ENCODE measurements around the gene SNX20. TPM values are rescaled to one million over a fixed set of nuclear protein-coding genes. Genes with fewer than 3 reads are reported as not detected.
A peak's percentile ranks its signal among the peaks of the same experiment; 100 is the strongest.

Gene SNX20
- total RNA-seq, 3 donors from 2014 or later: 1.4 to 2.9 (median 1.7) TPM

DNA sequence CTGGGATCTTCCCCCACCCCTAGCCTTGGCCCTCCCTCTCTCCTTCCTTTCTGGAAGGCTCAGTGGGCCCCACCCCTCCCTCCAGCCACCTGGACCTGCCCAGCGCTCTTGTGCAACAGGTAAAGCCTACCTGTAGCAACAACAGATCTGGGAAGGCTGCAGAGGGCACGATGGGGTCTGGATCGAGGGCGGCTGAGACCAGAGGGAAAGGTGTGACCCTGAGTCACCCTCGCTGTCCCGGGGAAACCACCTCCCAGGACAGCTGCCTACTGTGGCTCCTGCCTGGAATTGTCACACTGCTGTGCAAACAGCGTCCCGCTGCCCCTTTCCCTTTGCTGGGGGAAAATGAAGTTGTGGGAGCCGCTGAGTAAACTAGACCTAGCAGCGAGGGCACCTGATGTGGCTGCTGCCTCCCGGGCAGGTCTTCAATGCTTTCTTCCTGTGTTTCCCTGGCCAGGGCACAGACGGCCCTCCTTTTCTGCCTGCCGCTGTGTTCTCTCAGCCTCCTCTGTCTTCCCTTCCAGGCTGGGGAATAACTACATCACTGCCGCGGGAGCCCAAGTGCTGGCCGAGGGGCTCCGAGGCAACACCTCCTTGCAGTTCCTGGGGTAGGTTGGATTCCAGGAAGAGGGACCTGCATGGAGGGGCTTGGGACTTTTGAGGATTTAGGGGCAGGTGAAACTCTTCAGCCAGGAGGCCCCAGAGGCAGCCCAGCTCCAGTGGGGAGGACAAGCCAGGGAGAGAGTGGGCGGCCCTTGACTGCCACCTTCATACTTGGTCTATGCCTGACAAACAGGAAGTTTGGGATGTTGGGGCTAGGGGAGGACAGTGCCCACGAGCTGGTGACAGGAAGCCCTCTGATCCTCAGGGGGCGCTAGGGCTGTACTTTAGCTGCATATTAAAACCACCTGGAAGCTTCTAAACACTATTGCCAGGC, 38.6 kb upstream of the SNX20 start:
- ATAC-seq (peak; percentile 77), DNase-seq (peak in 2 of 3 donors; percentile 65 to 72)
- H3K36me3 ChIP-seq (ENCODE audit: low read depth): no peaks in the 10 kb centered on the region
- peaks cover 8% of the 10 kb centered on the region for H3K4me1 ChIP-seq (ENCODE audit: low read depth)
- intact Hi-C loops (cut with DNase I, micrococcal nuclease): no loop called here
- no peaks in the 10 kb centered on the region for H3K9me3 ChIP-seq
- TF ChIP-seq CTCF (IDR thresholded peaks at IDR 0.05): no peak
- no peak overlapping the region for H3K4me3 ChIP-seq

DNA sequence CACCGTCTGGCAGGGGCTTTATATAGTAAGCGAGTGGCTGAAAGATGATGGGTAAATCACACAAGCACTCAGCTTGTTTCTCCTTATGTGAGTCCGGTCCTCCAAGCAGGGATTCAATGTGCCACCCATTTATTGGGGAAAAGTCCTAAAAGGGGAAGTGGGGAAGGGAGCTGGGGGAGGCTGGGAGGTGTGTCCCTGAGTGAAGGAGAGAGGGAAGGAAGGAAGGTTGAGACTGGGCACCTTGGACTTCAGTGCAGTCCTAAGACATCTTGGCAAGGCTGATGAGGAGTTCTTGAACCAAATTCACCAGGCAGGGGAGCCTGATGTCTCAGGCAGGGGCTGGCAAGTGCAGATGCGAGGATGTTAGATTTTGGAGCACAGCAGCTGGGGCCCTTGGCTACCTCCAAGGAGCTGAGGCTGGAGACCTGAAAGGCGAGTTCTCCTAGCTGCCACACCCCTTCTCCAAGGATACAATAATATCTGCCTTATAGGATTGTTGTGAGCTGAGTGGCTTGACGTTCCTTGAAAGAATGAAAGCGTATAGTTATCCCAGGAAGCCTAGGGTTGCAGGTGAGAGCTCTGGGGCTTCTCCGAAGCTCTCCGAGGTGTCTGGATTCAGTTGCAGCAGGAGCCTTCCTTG, 37.8 kb upstream of the SNX20 start:
- peak in 2 of 3 donors; percentile 44 to 59 for DNase-seq
- Histone ChIP-seq H3K4me3 (no peak overlapping the region), H3K9me3 (no peaks in the 10 kb centered on the region), H3K36me3 (ENCODE audit: low read depth) (no peaks in the 10 kb centered on the region), H3K4me1 (ENCODE audit: low read depth) (peaks cover 8% of the 10 kb centered on the region)
- peak; percentile 61 for ATAC-seq
- intact Hi-C loops (cut with DNase I, micrococcal nuclease): no loop called here
- no peak for TF ChIP-seq CTCF (IDR thresholded peaks at IDR 0.05)

- Histone ChIP-seq H3K36me3 (ENCODE audit: low read depth) (no peaks in the 10 kb centered on the region), H3K9me3 (no peaks in the 10 kb centered on the region), H3K4me1 (ENCODE audit: low read depth) (peaks cover 8% of the 10 kb centered on the region), H3K4me3 (no peak overlapping the region)
- TF ChIP-seq CTCF (IDR thresholded peaks at IDR 0.05): no peak
- ATAC-seq (no peak), DNase-seq (no peak)
- intact Hi-C loops (cut with DNase I, micrococcal nuclease): no loop called here
Observed at GRCh38 chr16:50718061-50718760, 37.1 kb upstream of the SNX20 start.

- TF ChIP-seq CTCF (IDR thresholded peaks at IDR 0.05): no peak
- ATAC-seq: no peak
Observed at GRCh38 chr16:50717494-50717893, 36.4 kb upstream of the SNX20 start.

GRCh38 chr16:50717091-50717490, 36.0 kb upstream of the SNX20 start:
- H3K36me3 ChIP-seq (ENCODE audit: low read depth): no peaks in the 10 kb centered on the region
- peaks cover 8% of the 10 kb centered on the region for H3K4me1 ChIP-seq (ENCODE audit: low read depth)
- H3K4me3 ChIP-seq: no peak overlapping the region
- intact Hi-C loops (cut with DNase I, micrococcal nuclease): no loop called here
- TF ChIP-seq CTCF (IDR thresholded peaks at IDR 0.05): no peak
- H3K9me3 ChIP-seq: no peaks in the 10 kb centered on the region
- no peak for DNase-seq
- no peak for ATAC-seq

More at GRCh38 chr16:50717494-50717893, 36.4 kb upstream of the SNX20 start:
- H3K9me3 ChIP-seq: no peaks in the 10 kb centered on the region
- intact Hi-C loops (cut with DNase I, micrococcal nuclease): no loop called here
- H3K4me3 ChIP-seq: no peak overlapping the region
- no peaks in the 10 kb centered on the region for H3K36me3 ChIP-seq (ENCODE audit: low read depth)
- H3K4me1 ChIP-seq (ENCODE audit: low read depth): peaks cover 8% of the 10 kb centered on the region
- no peak for DNase-seq

All from mucosa of descending colon (tissue), 3 donors.